ENCODE results near the gene MORN5.

MORN5 gene

DNA sequence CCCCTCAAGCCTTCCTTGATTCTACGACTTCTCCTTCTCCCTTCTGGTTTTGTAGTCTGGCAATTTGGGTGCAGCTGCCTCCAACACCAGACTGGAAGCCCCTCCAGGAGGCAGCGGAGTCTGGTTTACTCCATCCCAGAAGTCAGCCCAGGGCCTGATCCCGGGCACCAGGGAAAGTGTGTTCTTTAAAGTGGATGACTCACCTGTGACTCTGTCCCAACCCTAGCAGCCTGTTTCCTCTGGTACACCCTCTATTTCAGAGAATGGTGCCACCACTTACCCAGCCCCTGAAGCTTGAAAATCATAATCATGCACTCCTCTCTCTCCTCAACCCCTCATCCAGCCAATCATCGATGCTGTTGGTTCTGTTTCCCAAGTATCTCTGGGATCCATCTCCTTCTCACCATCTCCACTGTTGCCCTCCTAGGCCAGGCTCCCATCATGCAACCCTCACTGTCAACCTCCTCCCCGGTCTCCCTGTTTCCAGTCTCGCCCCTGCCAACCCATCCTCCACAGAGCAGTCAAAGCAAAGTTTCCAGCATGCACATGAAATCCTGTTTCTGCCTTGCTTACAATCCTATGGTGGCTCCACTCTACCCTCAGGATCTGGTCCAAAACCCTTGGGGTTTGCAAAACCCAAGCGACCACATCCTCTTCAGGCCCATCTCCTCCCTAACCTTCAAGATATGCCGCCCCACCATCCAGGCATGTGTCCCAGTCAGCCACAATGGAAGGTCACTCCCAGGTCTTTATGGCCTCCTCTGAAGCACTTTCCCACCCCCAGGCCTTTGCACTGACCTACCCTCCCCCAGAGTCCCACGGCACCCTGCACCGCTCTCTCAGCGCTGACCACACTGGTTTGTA lies 58.6 kb downstream of the MORN5 start:
- DNase-seq, result peak; percentile 39

GRCh38 chr9:122218935-122219855 lies 59.5 kb downstream of the MORN5 start:
- peak; percentile 73 for DNase-seq

- DNase-seq, result no peak
These were observed 60.4 kb downstream of the MORN5 start for GRCh38 chr9:122219856-122220672.

GRCh38 chr9:122220673-122221182 lies 61.0 kb downstream of the MORN5 start:
- no peak for DNase-seq

DNA sequence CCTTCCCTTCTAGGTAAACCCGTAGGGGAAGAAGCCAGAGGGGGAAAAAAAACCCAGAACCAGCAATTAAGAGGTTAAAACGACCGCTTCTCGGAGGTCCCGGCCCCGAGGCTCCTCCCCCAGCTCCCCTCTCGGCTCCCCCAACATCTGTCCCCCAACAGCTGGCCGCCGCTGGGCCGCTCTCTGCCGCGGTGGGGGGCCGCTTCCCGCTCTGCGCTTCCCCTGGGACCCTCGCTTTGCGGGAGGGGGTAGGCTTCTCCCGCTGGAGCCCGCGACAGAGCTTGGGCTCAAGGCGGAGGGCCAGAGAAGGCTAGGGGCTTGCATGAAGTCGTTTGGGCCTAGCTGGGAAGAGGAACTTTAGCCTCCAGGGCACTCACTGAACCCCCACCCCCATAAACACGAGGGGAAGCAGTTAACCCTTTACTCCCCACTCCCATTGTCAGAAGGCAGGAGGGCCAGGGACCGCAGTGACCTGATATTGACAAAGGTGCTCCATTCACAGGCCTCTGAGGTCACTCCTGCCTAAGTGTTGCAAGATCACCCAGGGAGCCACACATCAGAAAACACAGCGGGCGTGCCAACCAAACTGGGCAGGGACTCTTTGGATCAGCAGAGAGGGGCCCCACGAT lies 61.6 kb downstream of the MORN5 start:
- peak; percentile 27 for DNase-seq

GRCh38 chr9:122222791-122223190 lies 63.1 kb downstream of the MORN5 start:
- no peak for DNase-seq

DNA sequence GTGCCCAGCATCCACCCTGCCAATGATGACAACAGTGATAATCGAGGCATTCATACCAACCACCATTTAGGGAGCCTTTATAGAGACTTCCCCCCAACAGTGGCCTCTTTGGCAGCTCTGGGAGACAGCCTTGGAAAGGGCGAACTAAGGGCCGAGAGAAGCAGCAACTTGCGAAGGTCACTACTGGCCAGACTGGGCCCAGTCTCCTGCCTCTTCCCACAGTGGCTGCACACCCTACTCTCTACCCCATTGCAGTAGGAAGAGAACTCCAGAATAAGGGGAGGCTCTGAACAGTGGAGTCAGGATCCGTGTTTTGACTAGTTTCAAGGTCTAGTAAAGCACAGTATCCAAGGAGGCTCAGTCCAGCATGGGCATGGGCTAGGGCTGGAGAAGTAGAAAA lies 63.7 kb downstream of the MORN5 start:
- DNase-seq, result no peak

DNA sequence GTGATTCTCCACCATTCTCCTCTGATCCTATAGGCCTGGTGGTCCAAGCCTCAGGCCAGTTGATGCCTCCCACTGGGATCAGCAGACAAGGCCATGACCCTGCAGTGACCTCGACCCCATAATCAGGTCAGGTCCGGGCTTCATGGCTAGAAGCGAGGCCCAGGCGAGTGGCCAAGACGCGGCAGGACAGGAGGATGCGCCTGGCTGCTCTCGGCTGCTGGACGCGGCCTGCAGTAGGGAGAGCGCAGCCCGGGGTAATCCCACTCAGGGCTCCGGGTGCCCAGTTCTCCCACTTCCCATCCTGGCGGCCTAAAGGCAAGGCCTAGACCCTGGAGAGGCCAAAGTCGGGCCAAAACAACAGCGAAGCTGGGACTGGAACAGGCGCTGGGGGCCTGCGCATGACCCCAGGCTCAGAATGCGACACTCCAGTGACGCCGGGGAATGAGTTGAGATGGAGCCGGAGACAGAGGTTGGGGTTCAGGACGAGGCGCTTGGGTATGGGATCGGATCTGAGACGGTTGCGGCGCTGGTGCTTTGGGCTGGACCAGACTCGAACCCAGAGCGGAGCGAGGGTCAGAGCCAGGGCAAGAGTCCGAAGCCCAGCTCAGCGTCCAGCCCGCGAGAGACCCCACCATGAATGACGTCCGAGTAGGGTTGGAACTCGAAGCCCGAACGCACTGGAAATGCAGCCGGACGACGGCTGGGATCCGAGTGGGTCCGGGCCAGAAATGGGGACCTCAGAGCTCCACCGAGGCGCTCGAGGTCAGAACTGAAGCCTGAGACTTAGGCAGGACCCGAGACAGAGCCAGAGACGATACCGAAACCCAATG lies 65.8 kb downstream of the MORN5 start:
- no peak for DNase-seq

DNA sequence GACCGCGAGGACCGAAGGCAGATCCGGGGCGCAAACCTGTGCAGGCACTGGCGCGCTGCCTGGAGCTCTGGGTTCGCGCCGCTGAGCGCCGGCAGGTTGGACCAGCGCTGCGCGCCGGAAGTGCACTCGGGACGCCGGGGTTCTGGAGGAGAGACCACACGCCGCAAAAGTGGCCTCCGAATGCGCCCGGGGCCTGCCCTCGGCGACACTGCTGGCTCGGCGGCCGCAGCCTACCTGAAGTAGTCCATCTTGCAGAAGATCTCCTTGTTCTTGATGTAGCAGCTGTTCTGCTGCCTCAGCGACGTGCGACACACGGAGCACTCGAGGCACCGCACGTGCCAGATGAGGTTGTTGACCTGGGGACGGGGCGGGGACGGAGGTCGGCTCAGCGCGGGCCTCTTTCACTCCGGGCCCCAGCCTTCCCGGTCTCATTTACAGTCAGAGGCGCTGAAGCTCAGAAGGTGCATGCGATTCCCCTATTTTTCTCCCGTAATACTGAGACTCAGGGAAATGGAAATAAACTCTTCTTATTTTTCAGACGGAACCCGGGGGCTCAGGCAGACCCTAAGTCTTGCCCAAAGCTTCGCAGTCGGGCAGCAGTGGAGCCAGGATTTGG lies 66.5 kb downstream of the MORN5 start:
- DNase-seq, result no peak

- no peak for DNase-seq
These were observed 67.3 kb downstream of the MORN5 start for GRCh38 chr9:122226758-122227574.

GRCh38 chr9:122227575-122227900 lies 67.8 kb downstream of the MORN5 start:
- DNase-seq, result peak; percentile 27

DNA sequence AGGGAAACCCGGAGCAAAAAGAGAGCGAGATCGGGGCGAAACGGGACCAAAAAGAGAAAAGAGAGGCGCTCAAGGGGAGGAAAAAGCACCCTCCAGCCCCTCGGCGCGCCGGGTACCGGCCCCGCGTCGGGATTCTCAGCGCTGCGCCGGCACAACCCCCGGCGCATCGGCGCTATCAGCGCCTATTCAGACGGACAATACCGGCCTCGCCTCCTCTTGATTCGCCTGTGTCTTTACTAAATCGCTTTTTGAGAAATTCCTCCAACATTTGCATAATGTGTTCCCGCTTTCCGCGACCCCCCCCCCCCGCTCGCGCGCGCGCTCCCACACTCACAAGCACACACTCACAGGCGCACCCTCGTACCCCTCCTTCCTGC lies 68.5 kb downstream of the MORN5 start:
- peak; percentile 39 for DNase-seq

GRCh38 chr9:122228568-122229484 lies 69.1 kb downstream of the MORN5 start, which contains the start of gene LHX6:
Gene LHX6, minus strand, starts transcription at chr9:122228957. Its CDS starts 217 bp downstream, at chr9:122228740.
- peak; percentile 25 for DNase-seq

DNA sequence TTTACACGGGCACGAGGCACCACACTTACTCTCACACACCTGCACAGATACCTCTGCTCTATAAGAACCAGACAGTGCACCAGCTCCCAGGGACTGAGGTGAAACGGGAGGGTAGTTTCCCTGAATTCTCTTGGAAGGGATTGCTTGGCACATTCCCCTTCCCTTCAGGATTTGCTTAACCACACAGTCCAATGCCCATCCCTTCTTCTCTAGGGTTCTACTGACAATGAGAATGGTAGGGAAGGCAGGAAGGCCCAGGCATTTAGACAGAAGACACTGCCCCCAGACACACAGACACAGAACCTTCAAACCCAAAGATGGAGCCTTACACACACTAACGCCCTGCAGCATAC lies 69.8 kb downstream of the MORN5 start:
- DNase-seq, result no peak

GRCh38 chr9:122232796-122233306 lies 73.1 kb downstream of the MORN5 start:
- DNase-seq, result no peak

DNA sequence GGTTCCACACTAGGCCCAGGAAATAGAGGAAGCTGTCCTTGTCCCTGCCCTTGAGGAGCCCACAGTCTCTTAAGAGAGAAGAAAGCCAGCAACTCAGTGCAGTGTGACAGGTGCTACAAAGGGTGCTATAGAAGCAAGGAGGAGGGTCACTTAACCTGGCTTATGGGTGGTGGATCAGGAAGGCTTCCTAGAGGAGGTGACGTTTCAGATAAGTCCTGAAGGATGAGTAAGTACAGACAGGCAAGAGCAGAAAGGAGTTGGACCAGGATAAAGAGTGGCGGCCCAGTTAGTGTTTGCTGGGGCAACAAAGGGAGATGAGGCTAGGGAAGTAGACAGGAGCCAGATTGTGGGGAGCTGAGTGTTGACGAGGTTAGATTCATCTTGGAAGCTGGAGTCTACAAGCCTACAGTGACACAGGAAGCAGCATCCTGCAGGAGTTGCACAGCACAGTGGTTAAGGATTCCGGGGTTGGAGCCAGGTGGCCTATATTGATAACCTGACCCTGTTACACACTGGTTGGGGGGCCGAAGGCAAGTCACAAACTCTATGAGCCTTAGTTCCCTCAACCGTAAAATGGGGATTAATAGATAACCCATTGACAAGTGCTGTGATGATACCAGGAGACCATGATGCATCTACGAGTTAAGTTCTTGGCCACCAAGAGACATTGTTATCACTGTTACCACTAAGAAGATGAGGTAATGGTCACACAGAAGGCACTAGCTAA lies 74.5 kb downstream of the MORN5 start:
- no peak for DNase-seq

DNA sequence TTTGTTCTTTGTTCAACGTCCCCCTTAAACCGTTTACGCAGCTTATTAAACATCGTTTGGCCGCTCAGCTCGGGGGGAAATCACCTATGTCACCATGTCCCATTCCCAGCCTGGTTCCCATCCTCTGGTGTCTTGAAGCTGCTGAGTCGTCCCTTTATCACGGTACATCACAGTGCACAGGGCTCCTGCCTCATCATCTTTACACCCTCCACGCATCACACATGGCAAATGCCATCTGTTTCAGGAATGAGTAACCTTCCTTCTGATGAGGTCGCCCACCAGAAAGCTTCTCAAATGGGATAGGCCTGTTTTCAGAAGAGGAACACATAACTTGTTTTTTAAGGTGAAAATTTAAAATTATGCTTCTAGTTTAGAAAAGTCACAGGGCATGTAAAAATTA lies 77.0 kb downstream of the MORN5 start:
- DNase-seq, result no peak

GRCh38 chr9:122239722-122240121 lies 80.0 kb downstream of the MORN5 start:
- DNase-seq, result no peak

Data from hematopoietic multipotent progenitor cell treated with erythropoietin and hydrocortisone succinate and interleukin-3 and kit ligand, for 4 days (in vitro differentiated cells).